H1 (cell line): Measurements from ENCODE around the gene STXBP6. TPM values are rescaled to one million over a fixed set of nuclear protein-coding genes. Genes with fewer than 3 reads are reported as not detected.

Experiments
- CTCF ChIA-PET: fragments of 300-600 bp; sonication (Branson Sonifier 250); formaldehyde crosslinking; loops from one replicate; lab custom pipeline; 2021; ENCODE audit not compliant: partially characterized antibody; lab: Charles Lee
- POLR2A ChIA-PET: fragments of 300-600 bp; sonication (Branson Sonifier 250); formaldehyde crosslinking; loops from one replicate; lab custom pipeline; 2021; ENCODE audit warnings: inconsistent platforms; ENCODE audit not compliant: partially characterized antibody; lab: Charles Lee
- DNase-seq, 2 experiments: peaks; one replicate each; pipeline versions ENCODE4 v3.0.0 to v3.0.0-alpha.2; 2010 to 2022; ENCODE audit warnings: low spot score in 2 of 2, low read depth in 1 of 2, mixed read lengths in 1 of 2
- FAIRE-seq: peaks from 2 replicates; lab custom pipeline; 2011; peaks lifted over from hg19 to GRCh38; lab: Jason Lieb, UNC
- H2AFZ ChIP-seq: 2 replicates; pipeline ENCODE4 v1.8.1; 2012; ENCODE audit warnings: low read length, inconsistent platforms
- H2AK5ac ChIP-seq: 2 replicates; pipeline ENCODE4 v1.6.1; 2013; ENCODE audit warnings: low read depth, low read length
- H2BK120ac ChIP-seq: replicated peaks from 2 replicates; pipeline ENCODE3; 2013; ENCODE audit warnings: low read depth, low read length, inconsistent platforms
- H2BK12ac ChIP-seq: 2 replicates; pipeline ENCODE4 v1.6.1; 2013; ENCODE audit warnings: low read depth, low read length
- H2BK15ac ChIP-seq: 2 replicates; pipeline ENCODE4 v1.6.1; 2013; ENCODE audit warnings: low read length
- H2BK20ac ChIP-seq: 2 replicates; pipeline ENCODE4 v1.6.1; 2013; ENCODE audit warnings: low read length
- H2BK5ac ChIP-seq: 2 replicates; pipeline ENCODE4 v1.6.1; 2013; ENCODE audit warnings: low read depth, low read length
- H3K14ac ChIP-seq: 2 replicates; pipeline ENCODE4 v1.6.1; 2013; ENCODE audit warnings: inconsistent platforms; ENCODE audit not compliant: insufficient read length
- H3K18ac ChIP-seq: 2 replicates; pipeline ENCODE4 v1.6.1; 2013; ENCODE audit warnings: low read length; ENCODE audit errors: extremely low read depth
- H3K23ac ChIP-seq: 2 replicates; pipeline ENCODE4 v1.6.1; 2013; ENCODE audit warnings: inconsistent platforms; ENCODE audit not compliant: insufficient read length
- H3K23me2 ChIP-seq: 2 replicates; pipeline ENCODE4 v1.6.1; 2013; ENCODE audit warnings: low read depth, low read length
- H3K27ac ChIP-seq: 2 replicates; pipeline ENCODE4 v1.6.1; 2011; ENCODE audit warnings: low read depth, low read length, inconsistent platforms
- H3K27me3 ChIP-seq, 4 experiments: replicated peaks in 1 of 4; 1 replicate in 1 of 4; 2 replicates in 3 of 4; pipeline versions ENCODE4 v1.6.1 to v1.8.1; 2011 to 2013; ENCODE audit warnings: low read length in 3 of 4, mild to moderate bottlenecking in 3 of 4, inconsistent platforms in 2 of 4, mixed read lengths in 2 of 4, moderate library complexity in 1 of 4; ENCODE audit not compliant: control insufficient read depth in 3 of 4, insufficient read depth in 3 of 4; ENCODE audit errors: extremely low read depth in 1 of 4
- H3K36me3 ChIP-seq, 4 experiments: 2 replicates each; pipeline versions ENCODE4 v1.6.1 to v1.8.1; 2011 to 2013; ENCODE audit warnings: mild to moderate bottlenecking in 4 of 4, low read length in 3 of 4, moderate library complexity in 2 of 4, control low read depth in 1 of 4, inconsistent platforms in 1 of 4; ENCODE audit not compliant: insufficient read depth in 4 of 4, control insufficient read depth in 2 of 4
- H3K4ac ChIP-seq: replicated peaks from 2 replicates; pipeline ENCODE3; 2013; ENCODE audit warnings: low read length, low read depth, mixed read lengths, inconsistent platforms; ENCODE audit not compliant: insufficient read length
- H3K4me1 ChIP-seq, 4 experiments: replicated peaks in 1 of 4; 1 replicate in 1 of 4; 2 replicates in 3 of 4; pipeline versions ENCODE4 v1.6.1 to v1.8.1; 2011 to 2013; ENCODE audit warnings: low read length in 3 of 4, inconsistent platforms in 2 of 4, mixed read lengths in 1 of 4; ENCODE audit not compliant: insufficient read depth in 4 of 4, control insufficient read depth in 3 of 4
- H3K4me2 ChIP-seq, 2 experiments: 2 replicates each; pipeline versions ENCODE4 v1.6.1 to v1.8.1; 2011 to 2013; ENCODE audit warnings: low read depth in 2 of 2, low read length in 2 of 2, control low read depth in 1 of 2, inconsistent platforms in 1 of 2, mild to moderate bottlenecking in 1 of 2; ENCODE audit not compliant: insufficient read depth in 1 of 2
- H3K4me3 ChIP-seq, 4 experiments: fragments of 200-600, 300-600 bp in 1 of 4; sonication (generic), shearing (Covaris generic), sonication (Bioruptor Twin) in 1 of 4; 2 replicates each; pipeline versions ENCODE4 v1.5.1 to v1.8.1; 2011 to 2016; ENCODE audit warnings: low read length in 4 of 4, low read depth in 3 of 4, control low read depth in 2 of 4, inconsistent platforms in 2 of 4, mild to moderate bottlenecking in 2 of 4, mixed read lengths in 1 of 4, moderate library complexity in 1 of 4; ENCODE audit not compliant: insufficient read depth in 2 of 4; ENCODE audit errors: extremely low read depth in 1 of 4
- H3K56ac ChIP-seq: replicated peaks from 2 replicates; pipeline ENCODE3; 2013; ENCODE audit warnings: low read depth, mild to moderate bottlenecking, mixed read lengths, low read length, inconsistent platforms; ENCODE audit not compliant: insufficient read length
- H3K79me1 ChIP-seq: 2 replicates; pipeline ENCODE4 v1.6.1; 2013; ENCODE audit warnings: low read depth, low read length, control low read depth
- H3K79me2 ChIP-seq, 2 experiments: 2 replicates each; pipeline versions ENCODE4 v1.6.1 to v1.8.1; 2012 to 2013; ENCODE audit warnings: low read length in 2 of 2, mild to moderate bottlenecking in 2 of 2, inconsistent platforms in 1 of 2; ENCODE audit not compliant: insufficient read depth in 2 of 2, control insufficient read depth in 1 of 2
- H3K9ac ChIP-seq, 4 experiments: replicated peaks in 1 of 4; 1 replicate in 1 of 4; 2 replicates in 3 of 4; pipeline versions ENCODE4 v1.6.1 to v1.8.1; 2011 to 2013; ENCODE audit warnings: low read depth in 3 of 4, low read length in 3 of 4, control low read depth in 2 of 4, mild to moderate bottlenecking in 2 of 4, moderate library complexity in 2 of 4, inconsistent platforms in 1 of 4; ENCODE audit errors: extremely low read depth in 1 of 4
- H3K9me3 ChIP-seq, 2 experiments: 2 replicates each; pipeline versions ENCODE4 v1.6.1 to v1.8.1; 2012 to 2013; ENCODE audit warnings: mild to moderate bottlenecking in 2 of 2, moderate library complexity in 2 of 2, control low read depth in 1 of 2, inconsistent platforms in 1 of 2, low read depth in 1 of 2, low read length in 1 of 2, mixed read lengths in 1 of 2; ENCODE audit not compliant: insufficient read depth in 2 of 2
- H4K20me1 ChIP-seq, 2 experiments: replicated peaks in 1 of 2; 2 replicates each; pipeline versions ENCODE3 to v1.8.1; 2011 to 2013; ENCODE audit warnings: inconsistent platforms in 2 of 2, low read length in 2 of 2, mild to moderate bottlenecking in 1 of 2; ENCODE audit not compliant: insufficient read depth in 2 of 2, control insufficient read depth in 1 of 2
- H4K5ac ChIP-seq: 2 replicates; pipeline ENCODE4 v1.6.1; 2013; ENCODE audit warnings: low read length, low read depth, mixed read lengths, inconsistent platforms; ENCODE audit not compliant: insufficient read length
- H4K8ac ChIP-seq: 2 replicates; pipeline ENCODE4 v1.8.0; 2013; ENCODE audit warnings: mild to moderate bottlenecking, moderate library complexity, low read length, inconsistent platforms; ENCODE audit not compliant: insufficient read depth; ENCODE audit errors: extremely low read depth
- H4K91ac ChIP-seq: replicated peaks from 2 replicates; pipeline ENCODE3; 2013; ENCODE audit warnings: low read length, mixed read lengths, inconsistent platforms; ENCODE audit not compliant: insufficient read length
- BRCA1 ChIP-seq: IDR thresholded peaks from 2 replicates; pipeline ENCODE4 v1.6.1; 2012; ENCODE audit warnings: low read depth, low read length, improper control_type of control experiment
- CBX8 ChIP-seq: fragments of 300-800, 300-1000 bp; sonication (generic); IDR thresholded peaks from 2 replicates; pipeline ENCODE4 v1.7.1; 2016; ENCODE audit warnings: low read depth, low read length, borderline replicate concordance
- CTCF ChIP-seq, 3 experiments: IDR thresholded peaks; 1 replicate in 2 of 3; 2 replicates in 1 of 3; pipeline versions ENCODE4 v1.5.1 to v1.6.1; 2011; ENCODE audit warnings: low read length in 3 of 3, mild to moderate bottlenecking in 3 of 3, inconsistent platforms in 2 of 3, low read depth in 1 of 3, moderate library complexity in 1 of 3; ENCODE audit not compliant: insufficient read depth in 1 of 3; ENCODE audit errors: control extremely low read depth in 1 of 3
- MAFK ChIP-seq: IDR thresholded peaks from 2 replicates; pipeline ENCODE4 v1.6.1; 2012; ENCODE audit warnings: low read depth, mild to moderate bottlenecking, improper control_type of control experiment, low read length
- MAX ChIP-seq: IDR thresholded peaks from 2 replicates; pipeline ENCODE4 v1.6.1; 2012; ENCODE audit warnings: inconsistent platforms
- POLR2A ChIP-seq, 2 experiments: IDR thresholded peaks; 1 replicate in 1 of 2; 2 replicates in 1 of 2; pipeline ENCODE4 v1.6.1; 2011; ENCODE audit warnings: low read depth in 2 of 2, low read length in 2 of 2, mild to moderate bottlenecking in 2 of 2; ENCODE audit errors: control extremely low read depth in 1 of 2
- RNF2 ChIP-seq: fragments of 200-900, 300-1000 bp; sonication (generic); IDR thresholded peaks from 2 replicates; pipeline ENCODE4 v1.7.1; 2016; ENCODE audit warnings: borderline replicate concordance, low read depth, mild to moderate bottlenecking, antibody characterized with exemption, low read length; ENCODE audit not compliant: poor library complexity, severe bottlenecking; ENCODE audit errors: missing control alignments
- TEAD4 ChIP-seq: IDR thresholded peaks from 2 replicates; pipeline ENCODE4 v1.6.1; 2012; ENCODE audit warnings: low read depth, low read length, inconsistent platforms, mixed read lengths
- polyA plus RNA-seq, 7 experiments: library from polyadenylated mRNA; depleted of rRNA in 3 of 7; stranded (reverse) in 5 of 7; unstranded in 2 of 7; fragments of >200 nt in 5 of 7; fragments of 200-250 nt in 2 of 7; gene quantifications; 1 replicate in 5 of 7; 2 replicates in 1 of 7; 4 replicates in 1 of 7; pipeline versions ENCODE4 v1.2.1 to v1.2.3, GENCODE V29; 2011 to 2013; ENCODE audit warnings: missing spikeins in 2 of 7, mixed read lengths in 2 of 7
- total RNA-seq: library from RNA; stranded (reverse); fragmentation: NEBNext Ultra II Directional; extraction: Animal tissue kit (Norgen Biotek cat#: 25700); gene quantifications from 2 replicates; pipeline ENCODE4 v1.2.1, GENCODE V29; 2021

The STXBP6 gene
- total and polyA plus RNA-seq, 2 of the 8 experiments (the other 6 are each of a cell fraction or from before 2014, with no cell fraction given) = 9.4 to 18.1 TPM

- CTCF ChIA-PET = interaction anchor here (0.6 to 1.6 kb wide), 4 partner anchors 8 to 194 kb away, joined by 3 to 4 read pairs (median 4); no protein-coding TSS in a partner anchor
Observed at GRCh38 chr14:24851837-24852236, 198.1 kb downstream of the STXBP6 start.

More at GRCh38 chr14:24851837-24852236, 198.1 kb downstream of the STXBP6 start:
- no peak overlapping the region for H3K18ac ChIP-seq
- no peak overlapping the region for H2BK20ac ChIP-seq
- no peak overlapping the region for H4K5ac ChIP-seq
- no peaks in the 10 kb centered on the region for H3K36me3 ChIP-seq
- H3K27me3 ChIP-seq = no peaks in the 10 kb centered on the region
- no peak overlapping the region for H3K23ac ChIP-seq
- H3K79me2 ChIP-seq = no peaks in the 10 kb centered on the region
- peaks cover 0 to 14% (median 8%) of the 10 kb centered on the region in 4 experiments; a peak in 5 of 7 replicates for H3K4me1 ChIP-seq
- no peak overlapping the region for H2BK15ac ChIP-seq
- H2BK120ac ChIP-seq = peak overlapping the region; percentile 26
- H3K79me1 ChIP-seq = no peaks in the 10 kb centered on the region
- FAIRE-seq = no peak
- no peak overlapping the region for H3K4me2 ChIP-seq
- no peak overlapping the region for H3K4me3 ChIP-seq
- no peak overlapping the region for H2BK5ac ChIP-seq
- no peak overlapping the region for H4K91ac ChIP-seq
- H2AFZ ChIP-seq = no peak overlapping the region
- no peak overlapping the region for H4K8ac ChIP-seq
- no peaks in the 10 kb centered on the region for H3K23me2 ChIP-seq
- no peak for TF ChIP-seq RNF2
- TF ChIP-seq TEAD4 = no peak
- TF ChIP-seq CTCF (IDR thresholded peaks at IDR 0.05; ENCODE audit: control extremely low read depth in 1 of 3, insufficient read depth in 1 of 3, low read depth in 1 of 3, low read length in 3 of 3) = no peak
- no peak for TF ChIP-seq POLR2A (IDR thresholded peaks at IDR 0.05; ENCODE audit: control extremely low read depth in 1 of 2, low read depth in 2 of 2, low read length in 2 of 2)
- no peak for TF ChIP-seq CBX8
- no peak for TF ChIP-seq MAFK
- TF ChIP-seq MAX = no peak
- TF ChIP-seq BRCA1 = no peak
- no peak overlapping the region for H2AK5ac ChIP-seq
- H3K14ac ChIP-seq = no peak overlapping the region
- DNase-seq = no peak
- no peak overlapping the region for H3K4ac ChIP-seq
- POLR2A ChIA-PET = no interaction called here
- H4K20me1 ChIP-seq = no peaks in the 10 kb centered on the region
- no peak overlapping the region; the same call in 1 of the 2 replicates for H2BK12ac ChIP-seq
- no peak overlapping the region for H3K27ac ChIP-seq
- no peaks in the 10 kb centered on the region for H3K9me3 ChIP-seq
- no peak overlapping the region for H3K9ac ChIP-seq
- no peak overlapping the region for H3K56ac ChIP-seq
